ENCODE measurements around the gene SERPINE3.

- TF ChIP-seq, protein P1, sequence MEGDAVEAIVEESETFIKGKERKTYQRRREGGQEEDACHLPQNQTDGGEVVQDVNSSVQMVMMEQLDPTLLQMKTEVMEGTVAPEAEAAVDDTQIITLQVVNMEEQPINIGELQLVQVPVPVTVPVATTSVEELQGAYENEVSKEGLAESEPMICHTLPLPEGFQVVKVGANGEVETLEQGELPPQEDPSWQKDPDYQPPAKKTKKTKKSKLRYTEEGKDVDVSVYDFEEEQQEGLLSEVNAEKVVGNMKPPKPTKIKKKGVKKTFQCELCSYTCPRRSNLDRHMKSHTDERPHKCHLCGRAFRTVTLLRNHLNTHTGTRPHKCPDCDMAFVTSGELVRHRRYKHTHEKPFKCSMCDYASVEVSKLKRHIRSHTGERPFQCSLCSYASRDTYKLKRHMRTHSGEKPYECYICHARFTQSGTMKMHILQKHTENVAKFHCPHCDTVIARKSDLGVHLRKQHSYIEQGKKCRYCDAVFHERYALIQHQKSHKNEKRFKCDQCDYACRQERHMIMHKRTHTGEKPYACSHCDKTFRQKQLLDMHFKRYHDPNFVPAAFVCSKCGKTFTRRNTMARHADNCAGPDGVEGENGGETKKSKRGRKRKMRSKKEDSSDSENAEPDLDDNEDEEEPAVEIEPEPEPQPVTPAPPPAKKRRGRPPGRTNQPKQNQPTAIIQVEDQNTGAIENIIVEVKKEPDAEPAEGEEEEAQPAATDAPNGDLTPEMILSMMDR (IDR thresholded peaks at IDR 0.05): no peak
- no peak for TF ChIP-seq POLR2A (IDR thresholded peaks at IDR 0.05)
These were observed 28.3 kb upstream of the SERPINE3 start for GRCh38 chr13:51311231-51311630.

Data from testis (tissue), 2 donors.